Spleen (tissue), 7 donors: Measurements from ENCODE around the gene A3GALT2.

Experiments
- CTCF ChIP-seq, 11 experiments: fragments of 200-600 bp in 7 of 11; fragments of 450-650 bp in 4 of 11; sonication (generic) in 4 of 11; IDR thresholded peaks in 8 of 11; conservative IDR thresholded peaks in 3 of 11; 1 replicate in 7 of 11; 2 replicates in 4 of 11; pipeline versions ENCODE4 v1.4.0 to v1.8.0; 2016 to 2021; ENCODE audit warnings: antibody characterized with exemption in 11 of 11, inconsistent platforms in 4 of 11, mild to moderate bottlenecking in 1 of 11
- POLR2A ChIP-seq, 3 donors: fragments of 450-650 bp; IDR thresholded peaks; one replicate each; pipeline ENCODE4 v1.5.1; 2017; ENCODE audit warnings: antibody characterized with exemption in 3 of 3, mild to moderate bottlenecking in 1 of 3
- donor health status: DM: no; HTN: no; CAD: no; lungs with moderate emphysema.
- donor health status: DM: no; HTN: no; CAD: no.
- donor health status: DM: no; HTN: no; CAD: no.

- TF ChIP-seq CTCF (IDR thresholded peaks at IDR 0.05 in 8 of 11, conservative IDR thresholded peaks at IDR 0.05 in 3 of 11) (no peak), POLR2A (IDR thresholded peaks at IDR 0.05) (no peak)
Observed at GRCh38 chr1:33300673-33301072, 20.2 kb downstream of the A3GALT2 start.
